ENCODE data around the gene DPM3. TPM values are rescaled to one million over a fixed set of nuclear protein-coding genes. Genes with fewer than 3 reads are reported as not detected.
A peak's percentile ranks its signal among the peaks of the same experiment; 100 is the strongest.
"Not testable (repeated sequence)": the region's sequence is repeated elsewhere in the genome, so short reads cannot be mapped to it uniquely, and the experiment has no call there.

DPM3 gene
- total RNA-seq, 1 donor from 2014 or later = 12.0 TPM

DNA sequence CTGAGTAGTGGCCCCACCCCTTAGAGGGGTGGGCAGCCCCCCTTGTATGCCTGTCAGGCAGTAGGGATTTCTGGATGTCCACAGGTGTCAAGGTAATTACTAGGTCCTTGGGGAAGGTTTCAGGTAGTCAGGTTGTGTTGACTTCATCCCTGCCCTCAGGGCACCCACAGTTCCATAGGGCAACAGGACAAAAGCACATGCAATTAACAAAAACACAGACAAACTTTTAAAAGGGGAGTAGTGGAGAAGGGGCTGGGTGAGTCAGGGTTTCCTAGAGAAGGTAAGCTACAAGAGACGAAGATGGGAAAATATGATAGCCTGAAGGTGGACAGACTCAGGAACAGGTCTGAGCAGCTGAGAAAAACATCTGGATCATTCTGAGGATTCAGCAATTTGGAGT is 18.7 kb upstream of the DPM3 start:
- DNase-seq = no peak

DNA sequence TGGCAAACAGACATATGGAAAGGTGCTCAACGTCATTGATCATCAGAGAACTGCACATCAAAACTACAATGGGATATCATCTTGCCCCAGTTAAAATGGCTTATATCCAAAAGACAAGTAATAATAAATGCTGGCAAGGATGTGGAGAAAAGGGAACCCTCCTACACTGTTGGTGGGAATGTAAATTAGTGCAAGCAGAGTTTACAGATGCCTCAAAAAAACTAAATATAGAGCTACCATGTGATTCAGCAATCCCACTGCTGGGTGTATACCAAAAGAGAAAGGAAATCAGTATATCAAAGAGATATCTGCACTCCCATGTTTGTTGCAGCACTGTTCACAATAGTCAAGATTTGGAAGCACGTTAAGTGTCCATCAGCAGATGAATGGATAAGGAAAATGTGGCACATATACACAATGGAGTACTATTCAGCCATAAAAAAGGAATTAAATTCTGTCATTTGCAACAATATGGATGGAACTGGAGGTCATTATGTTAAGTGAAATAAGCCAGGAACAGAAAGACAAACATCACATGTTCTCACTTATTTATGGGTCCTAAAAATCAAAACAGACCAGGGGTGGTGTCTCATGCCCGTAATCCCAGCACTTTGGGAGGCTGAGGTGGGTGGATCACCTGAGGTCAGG is 15.8 kb upstream of the DPM3 start:
- not testable (repeated sequence) for DNase-seq

- DNase-seq = no peak
Measured at GRCh38 chr1:155145491-155145890, 5.2 kb upstream of the DPM3 start.

GRCh38 chr1:155141749-155142148 is 1.4 kb upstream of the DPM3 start:
- no peak for DNase-seq

DNA sequence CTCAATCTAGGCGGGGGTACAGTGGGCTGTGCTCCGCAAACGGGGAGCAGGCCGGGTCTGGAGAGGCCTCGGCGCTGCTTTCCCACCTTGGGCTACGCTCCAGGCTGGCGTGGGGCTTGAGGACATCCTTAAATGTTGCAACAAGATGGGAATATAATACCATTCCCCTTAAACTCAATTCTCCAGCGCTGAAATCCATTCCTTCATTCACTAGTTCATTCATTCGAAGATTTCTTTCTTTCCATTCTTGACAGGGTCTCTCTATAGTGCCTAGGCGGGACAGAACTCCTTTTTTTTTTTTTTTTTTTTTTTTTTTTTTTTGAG is 261 bp upstream of the DPM3 start:
- no peak for DNase-seq

DNA sequence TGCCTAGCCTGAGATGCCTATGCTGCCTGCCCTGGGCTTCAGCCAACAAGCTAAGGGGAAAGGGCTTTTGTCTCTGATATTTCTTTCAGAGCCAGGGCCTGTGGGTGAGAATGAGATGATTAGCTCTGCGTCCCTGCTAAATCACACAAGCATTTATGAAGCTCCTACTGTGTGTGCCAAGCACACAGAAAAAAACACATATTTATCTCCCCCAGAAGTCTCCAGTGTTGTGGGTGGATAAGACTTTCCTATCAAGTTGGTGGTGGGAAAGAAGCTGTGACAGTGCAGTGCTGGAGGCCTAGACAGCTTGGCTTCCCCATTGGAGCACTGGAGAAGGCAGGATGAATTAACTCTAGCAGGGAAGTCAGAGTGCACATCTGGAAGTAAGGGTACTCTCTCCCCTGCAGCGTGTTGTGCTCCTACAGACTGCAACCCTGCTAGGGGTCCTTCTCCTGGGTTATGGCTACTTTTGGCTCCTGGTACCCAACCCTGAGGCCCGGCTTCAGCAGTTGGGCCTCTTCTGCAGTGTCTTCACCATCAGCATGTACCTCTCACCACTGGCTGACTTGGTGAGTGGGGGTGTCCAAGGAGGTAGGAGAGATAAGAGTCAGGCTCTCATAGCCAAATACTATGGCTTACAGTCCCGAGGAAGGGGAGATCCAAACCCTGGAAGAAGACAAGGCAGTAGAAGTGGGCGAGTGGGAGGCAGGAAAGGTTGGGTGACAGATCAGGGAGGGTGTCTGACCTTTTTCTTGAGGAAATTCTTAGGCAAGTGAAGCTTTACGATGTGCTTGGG is 3.0 kb downstream of the DPM3 start:
- DNase-seq = no peak

DNA sequence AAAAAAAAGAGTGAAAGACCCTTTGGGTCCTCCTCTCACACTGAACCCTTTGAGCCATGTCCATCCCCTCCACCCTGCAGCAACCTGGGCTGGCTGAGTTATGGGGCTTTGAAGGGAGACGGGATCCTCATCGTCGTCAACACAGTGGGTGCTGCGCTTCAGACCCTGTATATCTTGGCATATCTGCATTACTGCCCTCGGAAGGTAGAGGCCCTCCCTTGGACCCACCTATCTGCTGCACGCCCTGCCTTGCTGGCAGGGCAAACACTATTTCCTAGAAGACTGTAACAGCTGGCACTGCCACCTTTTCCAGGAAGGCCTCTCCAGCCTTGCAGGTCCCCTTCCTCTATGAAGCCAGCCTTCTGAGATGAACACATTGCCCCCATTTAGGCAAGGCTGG is 3.6 kb downstream of the DPM3 start:
- no peak for DNase-seq

GRCh38 chr1:155135415-155136028 is 4.8 kb downstream of the DPM3 start, which contains the start of gene SLC50A1:
Gene SLC50A1 (plus strand): TSS chr1:155135852. CDS start chr1:155135912, 60 bp downstream.
- DNase-seq = peak; percentile 93

- peak; percentile 62 for DNase-seq
Measured at GRCh38 chr1:155134880-155135414, 5.4 kb downstream of the DPM3 start.

DNA sequence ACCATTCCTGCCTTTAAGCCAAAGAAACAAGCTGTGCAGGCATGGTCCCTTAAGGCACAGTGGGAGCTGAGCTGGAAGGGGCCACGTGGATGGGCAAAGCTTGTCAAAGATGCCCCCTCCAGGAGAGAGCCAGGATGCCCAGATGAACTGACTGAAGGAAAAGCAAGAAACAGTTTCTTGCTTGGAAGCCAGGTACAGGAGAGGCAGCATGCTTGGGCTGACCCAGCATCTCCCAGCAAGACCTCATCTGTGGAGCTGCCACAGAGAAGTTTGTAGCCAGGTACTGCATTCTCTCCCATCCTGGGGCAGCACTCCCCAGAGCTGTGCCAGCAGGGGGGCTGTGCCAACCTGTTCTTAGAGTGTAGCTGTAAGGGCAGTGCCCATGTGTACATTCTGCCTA is 6.0 kb downstream of the DPM3 start:
- DNase-seq = no peak

DNA sequence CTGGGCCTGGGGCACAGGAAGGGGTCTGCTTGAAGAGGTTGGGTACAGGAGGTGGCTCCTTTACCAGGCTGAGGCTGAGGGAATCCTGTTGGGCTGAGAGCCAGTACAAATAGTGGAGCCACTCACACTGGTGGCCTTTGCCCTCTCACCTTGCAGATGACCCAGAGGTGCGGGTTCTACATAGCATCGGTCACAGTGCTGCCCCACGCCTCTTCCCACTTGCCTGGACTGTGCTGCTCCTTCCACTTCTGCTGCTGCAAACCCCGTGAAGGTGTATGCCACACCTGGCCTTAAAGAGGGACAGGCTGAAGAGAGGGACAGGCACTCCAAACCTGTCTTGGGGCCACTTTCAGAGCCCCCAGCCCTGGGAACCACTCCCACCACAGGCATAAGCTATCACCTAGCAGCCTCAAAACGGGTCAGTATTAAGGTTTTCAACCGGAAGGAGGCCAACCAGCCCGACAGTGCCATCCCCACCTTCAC is 6.5 kb downstream of the DPM3 start:
- DNase-seq = no peak

DNA sequence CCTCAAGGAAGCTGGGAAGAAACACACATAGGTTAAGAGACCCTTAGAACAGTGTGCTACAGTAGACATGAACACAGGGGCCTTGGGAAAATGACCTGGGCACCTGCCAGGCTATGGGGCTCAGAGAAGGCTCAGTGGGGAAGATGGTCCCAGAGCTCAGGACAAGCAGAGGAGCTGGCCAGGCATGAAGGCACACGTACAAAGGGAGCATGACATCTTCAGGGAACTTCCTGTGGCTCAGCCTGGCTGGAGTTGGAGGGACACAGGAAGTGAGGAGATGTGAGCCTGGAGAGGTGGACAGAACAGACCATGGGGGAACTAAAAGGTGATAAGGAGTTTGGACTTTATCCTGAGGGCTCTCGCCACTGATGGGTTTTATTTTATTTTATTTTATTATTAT is 8.5 kb downstream of the DPM3 start:
- DNase-seq = no peak

GRCh38 chr1:155131285-155131684 is 9.0 kb downstream of the DPM3 start:
- DNase-seq = no peak

GRCh38 chr1:155130272-155131006 is 9.9 kb downstream of the DPM3 start:
- DNase-seq = no peak

DNA sequence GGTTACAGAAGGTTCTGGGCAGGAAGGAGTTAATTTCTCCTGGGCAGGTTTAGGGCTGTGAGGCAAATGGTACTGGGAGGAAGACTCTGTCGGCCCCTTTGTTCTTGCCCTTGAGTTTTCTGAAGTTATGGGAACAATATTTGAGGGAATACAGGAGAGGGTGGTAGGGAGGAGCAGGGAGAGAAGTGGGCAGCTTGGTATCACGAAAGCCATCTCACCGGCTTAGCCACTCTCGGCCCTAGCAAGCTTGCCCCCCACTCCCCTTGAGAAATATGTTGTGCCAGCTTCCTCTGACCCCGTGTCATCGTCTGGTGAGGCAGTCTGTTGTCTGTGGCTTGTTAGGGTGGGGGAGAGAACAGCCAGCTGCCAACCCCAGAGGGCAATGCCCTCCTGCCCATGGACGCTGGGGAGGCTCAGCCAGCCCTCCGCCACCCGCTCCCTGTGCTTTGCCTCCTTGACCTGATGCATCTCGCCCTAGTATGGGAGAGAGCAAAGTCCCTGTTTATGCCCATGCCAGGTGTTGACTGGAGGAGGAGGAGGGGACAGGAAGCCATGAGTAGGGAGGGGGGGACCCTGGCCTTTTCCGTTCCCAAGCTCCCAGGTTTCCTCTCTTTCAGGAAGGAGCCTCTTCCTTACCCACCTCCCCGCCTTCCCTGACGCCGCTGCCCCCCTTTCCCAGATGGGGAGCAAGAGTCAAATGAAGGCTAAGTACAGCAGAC is 11.4 kb downstream of the DPM3 start:
- peak; percentile 20 for DNase-seq

DNA sequence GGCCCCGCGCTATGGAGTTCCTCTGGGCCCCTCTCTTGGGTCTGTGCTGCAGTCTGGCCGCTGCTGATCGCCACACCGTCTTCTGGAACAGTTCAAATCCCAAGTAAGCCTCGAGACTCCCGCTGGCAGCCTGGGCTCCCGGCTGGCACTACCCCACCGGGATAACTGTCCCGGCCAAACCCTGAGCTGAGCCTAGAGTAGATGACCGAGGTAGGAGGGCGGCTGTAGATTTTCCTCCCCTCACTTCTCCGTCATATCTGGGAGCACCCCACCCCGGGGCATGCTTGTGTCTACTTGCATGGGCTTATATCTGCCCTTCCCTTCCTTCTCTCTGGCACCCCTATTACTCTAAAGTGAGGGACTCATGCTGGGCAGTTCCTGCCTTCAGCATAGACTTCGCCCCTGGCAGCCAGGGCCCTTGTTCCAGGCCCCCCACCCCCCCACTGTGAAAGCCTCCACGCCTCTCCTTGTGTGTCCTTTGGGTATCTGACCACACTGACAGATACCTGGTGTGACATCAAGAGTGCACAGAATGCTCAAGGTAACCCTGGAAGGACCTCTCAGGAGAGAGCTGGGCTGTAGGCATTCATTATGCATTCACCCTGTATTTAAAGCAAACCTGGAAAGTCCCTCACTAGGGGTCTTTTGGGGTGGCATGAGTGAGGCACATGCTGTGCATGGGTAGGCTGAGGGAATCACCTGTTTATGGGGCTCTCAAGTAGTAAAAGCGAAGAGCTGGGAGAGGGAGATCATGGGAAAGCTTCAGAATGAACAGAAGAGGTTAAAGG is 12.2 kb downstream of the DPM3 start:
- DNase-seq = no peak

- peak; percentile 87 for DNase-seq
Measured at GRCh38 chr1:155127105-155127966, 13.0 kb downstream of the DPM3 start, which contains the start of gene EFNA1. Gene EFNA1 (plus strand): TSS chr1:155127876. CDS start chr1:155127978, 102 bp downstream.

- DNase-seq = peak; percentile 81
Measured at GRCh38 chr1:155126556-155127104, 13.7 kb downstream of the DPM3 start.

- peak; percentile 76 for DNase-seq
Measured at GRCh38 chr1:155125946-155126555, 14.3 kb downstream of the DPM3 start.
